NCI-H128 (cell line): Measurements from ENCODE around the gene CDC5L.
"Not testable (repeated sequence)": the region's sequence is repeated elsewhere in the genome, so short reads cannot be mapped to it uniquely, and the experiment has no call there.

Experiments used
- DNase-seq: peaks from one replicate; lab custom pipeline; 2025; ENCODE audit not compliant: unreplicated experiment; lab: John Stamatoyannopoulos, UW

The CDC5L gene

DNA sequence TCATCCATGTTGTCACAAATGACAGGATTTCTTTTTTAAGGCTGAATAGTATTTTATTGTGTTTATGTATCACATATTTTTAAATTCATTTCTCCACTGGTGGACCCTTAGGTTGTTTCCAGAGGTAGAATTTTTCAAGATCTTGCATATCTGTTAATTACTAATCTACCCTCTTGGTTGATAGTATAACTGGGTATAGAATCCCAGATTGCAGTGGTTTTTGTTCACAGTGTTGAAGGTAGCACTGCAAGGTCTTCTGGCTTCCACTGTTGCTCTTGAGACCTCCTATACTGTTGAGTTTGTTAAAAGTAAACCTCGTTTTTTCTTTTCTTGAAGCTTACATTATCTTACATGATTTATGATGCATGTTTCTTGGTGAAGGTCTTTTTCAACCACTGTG lies 22.9 kb downstream of the CDC5L start:
- DNase-seq: no peak

DNA sequence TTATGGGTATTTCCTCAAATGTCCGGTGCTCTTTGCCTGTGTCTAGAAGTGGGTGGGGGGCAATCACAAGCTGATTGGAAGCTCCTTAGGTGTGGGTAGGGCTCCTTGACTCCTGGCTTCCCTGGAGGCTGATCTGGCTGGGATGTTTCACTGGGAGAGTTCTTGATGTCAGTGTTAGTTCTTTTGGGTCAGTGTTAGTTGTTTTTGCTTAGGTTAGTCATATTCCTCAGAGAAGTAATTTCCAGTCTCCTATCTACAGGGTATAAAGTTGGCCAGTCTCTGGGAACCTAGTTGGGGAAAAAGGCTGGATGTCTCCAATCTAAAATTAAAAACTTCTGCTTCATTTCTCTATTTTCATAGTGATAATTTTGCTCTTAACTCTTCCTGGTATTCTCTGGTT lies 23.6 kb downstream of the CDC5L start:
- DNase-seq: no peak

DNA sequence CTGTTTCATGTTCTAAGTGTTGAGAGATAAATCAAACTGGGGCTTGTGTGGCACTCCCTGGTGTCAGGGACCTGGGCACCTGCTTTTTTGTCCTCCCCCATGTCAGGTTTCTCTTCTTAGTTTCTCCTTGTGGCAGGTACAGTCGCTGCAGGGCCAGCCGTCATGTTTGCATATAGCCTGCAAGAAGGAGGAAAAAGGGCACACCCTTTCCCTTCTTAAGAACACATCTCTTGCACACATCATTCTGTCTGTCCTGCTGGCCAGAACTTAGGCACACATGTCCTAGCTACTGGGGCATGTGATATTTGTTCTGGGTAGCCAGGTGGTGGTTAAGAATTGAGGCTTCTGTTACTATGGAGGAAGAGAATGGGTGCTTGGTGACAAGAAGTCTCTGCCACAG lies 27.9 kb downstream of the CDC5L start:
- no peak for DNase-seq

DNA sequence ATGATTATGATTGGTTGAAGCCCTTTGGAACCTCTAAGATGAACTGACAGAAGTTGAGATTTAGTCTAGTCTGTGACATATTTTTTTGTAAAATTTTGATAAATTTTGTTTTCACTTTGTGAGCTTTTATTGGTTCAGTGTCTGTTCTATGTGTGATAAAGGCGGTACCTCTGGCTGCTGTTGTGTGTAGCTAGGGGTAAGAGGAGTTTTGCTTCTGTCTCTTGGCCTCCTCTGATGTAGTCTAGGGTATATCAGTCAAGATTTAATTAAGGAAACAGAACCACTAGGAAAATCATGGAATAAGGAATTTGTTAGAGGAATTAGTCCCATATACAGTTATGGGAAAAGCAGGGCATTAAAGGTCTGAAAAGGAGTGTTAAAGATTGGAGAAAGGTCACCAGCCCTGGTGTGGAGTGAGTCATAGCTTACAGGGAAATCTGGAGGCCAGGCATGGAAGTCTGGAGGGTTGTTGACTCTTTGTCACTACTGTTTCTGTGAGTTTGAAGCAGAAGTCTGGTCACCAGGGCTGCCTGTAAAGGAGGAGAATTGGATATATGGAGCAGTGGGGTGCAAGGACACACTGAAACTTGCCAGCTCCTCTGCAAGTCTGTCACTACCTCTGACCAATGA lies 28.5 kb downstream of the CDC5L start:
- DNase-seq: no peak

DNA sequence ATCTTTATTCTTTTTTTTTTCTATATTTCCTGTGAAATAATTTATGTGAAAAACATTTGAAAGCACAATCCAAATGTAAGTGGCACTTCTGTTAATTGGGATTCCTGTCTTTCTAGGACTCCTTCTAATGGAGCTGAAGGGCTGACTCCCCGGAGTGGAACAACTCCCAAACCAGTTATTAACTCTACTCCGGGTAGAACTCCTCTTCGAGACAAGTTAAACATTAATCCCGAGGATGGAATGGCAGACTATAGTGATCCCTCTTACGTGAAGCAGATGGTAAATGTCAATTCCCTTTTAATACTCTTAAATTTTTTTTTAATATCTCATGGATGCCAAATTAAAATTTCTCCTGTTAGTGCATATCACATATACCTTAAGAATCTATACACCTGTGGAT lies 35.0 kb downstream of the CDC5L start:
- no peak for DNase-seq

DNA sequence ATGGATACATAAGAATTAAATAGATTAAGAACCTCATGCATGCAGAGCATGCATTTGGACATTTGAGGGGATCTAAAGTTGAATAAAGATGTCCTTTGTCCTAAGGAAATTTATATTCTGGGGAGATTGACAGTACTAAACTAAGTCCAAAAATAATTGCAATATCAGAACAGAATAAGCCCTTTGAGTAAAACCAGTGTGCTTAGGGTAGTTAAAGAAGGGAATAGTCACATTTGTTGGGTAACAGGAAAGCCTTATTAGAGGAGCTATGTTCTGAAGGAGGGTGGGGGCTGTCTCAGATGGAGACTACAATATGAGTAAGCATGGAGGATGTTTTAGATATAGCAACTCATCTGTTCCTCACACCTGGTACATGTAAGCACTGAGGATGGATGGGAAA lies 35.8 kb downstream of the CDC5L start:
- no peak for DNase-seq

DNA sequence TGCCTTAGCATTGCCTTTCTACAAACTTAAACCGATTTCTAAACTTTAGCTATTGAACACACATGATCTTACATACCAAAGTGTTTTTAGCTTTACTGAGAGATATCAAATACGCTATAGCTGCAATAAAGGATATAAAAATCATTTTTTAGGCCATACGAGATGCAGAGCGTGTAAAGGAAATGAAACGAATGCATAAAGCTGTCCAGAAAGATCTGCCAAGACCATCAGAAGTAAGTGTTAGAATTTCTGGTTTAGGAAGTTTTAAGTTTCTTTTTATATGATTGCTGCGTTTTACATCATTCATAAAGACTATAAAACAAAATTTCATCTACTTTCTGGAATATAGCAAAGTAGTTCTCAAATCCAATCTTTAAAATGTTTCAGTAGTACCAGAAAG lies 38.4 kb downstream of the CDC5L start:
- DNase-seq: no peak

DNA sequence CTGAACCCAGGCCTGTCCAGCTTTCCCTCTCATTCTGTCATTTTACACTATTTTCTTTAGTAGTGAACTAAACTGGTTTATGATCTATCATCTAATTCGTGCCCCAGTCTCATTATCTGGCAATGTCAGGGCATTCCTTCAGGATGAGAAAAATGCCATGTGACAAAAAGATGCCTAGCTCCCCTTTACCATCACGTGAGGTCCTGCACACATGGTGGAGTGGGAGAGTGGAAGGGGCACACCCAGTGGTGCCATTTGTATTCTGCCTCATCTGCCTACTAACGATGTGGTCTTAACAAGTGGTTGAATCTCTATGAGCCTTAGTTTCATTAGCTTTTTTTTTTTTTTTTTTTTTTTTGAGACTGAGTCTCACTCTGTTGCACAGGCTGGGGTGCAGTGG lies 41.2 kb downstream of the CDC5L start:
- no peak for DNase-seq

DNA sequence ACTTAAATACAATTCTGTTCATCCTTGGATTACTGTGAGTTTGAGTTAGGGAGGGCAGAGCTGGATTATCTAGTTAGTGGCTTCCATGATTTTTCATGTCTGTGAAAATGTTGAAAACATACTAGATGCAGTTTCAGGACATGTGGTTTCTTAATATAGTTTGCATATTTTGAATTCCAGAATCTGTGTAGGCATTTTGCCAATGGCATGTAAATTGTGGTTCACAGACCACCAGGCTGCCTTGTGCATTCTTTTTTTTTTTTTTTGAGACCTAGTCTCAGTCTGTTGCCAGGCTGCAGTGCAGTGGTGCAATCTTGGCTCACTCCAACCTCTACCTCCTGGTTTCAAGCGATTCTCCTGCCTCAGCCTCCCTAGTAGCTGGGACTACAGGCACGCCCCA lies 42.8 kb downstream of the CDC5L start:
- no peak for DNase-seq

DNA sequence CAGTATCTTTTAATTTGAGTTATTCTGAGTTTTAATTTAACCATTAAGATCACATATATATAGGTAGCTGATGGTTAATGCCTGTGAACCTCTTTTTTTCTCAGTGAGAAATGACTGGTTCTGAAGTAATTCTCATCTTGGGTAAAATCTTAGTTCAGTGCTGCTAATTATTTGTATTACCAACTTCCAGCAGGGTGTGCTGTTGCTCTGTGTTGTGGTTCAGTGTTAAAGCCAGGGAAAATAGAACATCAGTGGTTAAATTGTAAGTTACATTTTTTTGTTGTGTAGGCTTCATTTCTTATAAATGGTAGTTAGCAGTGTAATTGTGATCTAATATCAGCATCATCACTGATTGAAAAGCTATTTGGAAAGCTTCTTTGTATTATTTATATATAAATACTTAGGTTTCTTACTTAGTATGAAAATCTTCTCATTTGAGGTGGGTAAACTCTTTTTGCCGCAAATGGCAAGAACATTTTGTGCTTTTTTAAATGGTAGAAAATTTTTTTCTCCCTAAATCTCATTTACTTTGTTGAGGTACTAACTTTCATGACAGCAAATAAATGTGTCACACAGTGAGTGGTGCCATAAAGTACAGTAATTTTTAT lies 43.7 kb downstream of the CDC5L start:
- DNase-seq: no peak

DNA sequence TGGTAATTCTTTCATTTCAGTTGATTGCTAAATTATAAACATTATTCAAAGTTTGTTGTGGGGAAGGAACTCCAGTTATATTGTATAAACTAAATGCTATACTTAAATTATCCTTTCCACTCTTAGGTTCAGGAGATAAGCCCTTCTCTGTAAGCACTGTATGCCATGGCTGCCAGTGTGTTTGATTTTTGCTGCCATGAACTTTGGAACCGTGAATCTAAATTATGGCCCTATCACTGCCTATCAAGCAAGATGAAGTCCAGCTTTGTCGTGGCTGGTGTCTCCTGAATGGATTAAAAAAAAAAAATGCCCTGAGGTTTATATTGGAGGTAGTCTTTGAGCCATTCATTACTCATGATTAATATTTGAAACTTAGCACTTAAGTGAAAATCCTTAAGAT lies 44.7 kb downstream of the CDC5L start:
- DNase-seq: no peak

DNA sequence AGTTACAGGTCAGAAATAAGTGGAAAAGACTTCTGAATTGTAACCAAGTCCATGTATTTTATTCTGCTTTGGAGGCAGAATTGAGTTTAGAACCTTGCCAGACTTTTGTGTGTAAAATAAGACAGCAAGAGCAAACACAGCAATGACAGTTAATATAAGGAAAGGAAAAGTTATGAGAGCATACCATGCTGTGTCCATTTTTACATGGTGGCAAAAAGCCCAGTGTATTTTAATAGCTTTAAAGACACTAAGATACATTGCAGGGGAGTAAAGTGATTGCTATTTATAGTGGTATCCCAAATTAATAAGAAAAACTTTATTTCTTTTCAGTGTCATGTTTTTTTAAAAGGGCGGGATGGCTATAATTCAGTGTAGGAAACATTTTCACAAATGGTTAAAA lies 45.2 kb downstream of the CDC5L start:
- DNase-seq: no peak

DNA sequence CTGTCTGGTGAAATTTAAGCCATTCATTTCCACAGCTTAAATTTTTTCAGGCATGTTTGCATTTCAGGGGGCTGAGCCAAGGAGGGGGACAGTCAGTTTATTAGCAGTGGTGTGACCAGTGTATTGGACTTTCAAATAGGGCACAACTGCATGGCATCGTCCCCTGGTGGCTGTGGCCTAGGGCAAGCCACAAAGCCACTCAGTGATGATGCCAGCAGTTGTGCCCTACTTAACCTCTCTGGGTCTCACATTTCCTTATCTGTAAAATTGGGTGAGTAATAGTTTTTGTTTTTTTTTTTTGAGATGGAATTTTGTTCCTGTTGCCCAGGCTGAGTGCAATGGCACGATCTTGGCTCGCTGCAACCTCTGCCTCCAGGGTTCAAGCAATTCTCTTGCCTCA lies 48.0 kb downstream of the CDC5L start:
- no peak for DNase-seq

DNA sequence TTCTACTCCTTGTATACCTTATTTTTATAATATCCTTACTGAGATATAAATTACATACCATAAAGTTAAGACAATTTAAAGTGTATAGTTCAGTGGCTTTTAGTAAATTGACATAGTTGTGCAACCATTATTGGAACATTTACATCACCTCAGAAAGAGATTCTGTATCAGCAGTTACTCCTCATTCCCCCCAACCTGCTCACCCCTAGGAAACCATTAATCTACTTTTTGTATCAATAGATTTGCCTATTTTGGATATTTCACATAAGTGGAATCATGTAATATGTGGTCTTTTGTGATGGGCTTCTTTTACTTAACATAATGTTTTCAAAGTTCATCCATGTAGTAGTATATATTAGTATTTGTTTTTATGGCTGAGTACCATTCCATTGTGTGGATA lies 51.3 kb downstream of the CDC5L start:
- DNase-seq: no peak

DNA sequence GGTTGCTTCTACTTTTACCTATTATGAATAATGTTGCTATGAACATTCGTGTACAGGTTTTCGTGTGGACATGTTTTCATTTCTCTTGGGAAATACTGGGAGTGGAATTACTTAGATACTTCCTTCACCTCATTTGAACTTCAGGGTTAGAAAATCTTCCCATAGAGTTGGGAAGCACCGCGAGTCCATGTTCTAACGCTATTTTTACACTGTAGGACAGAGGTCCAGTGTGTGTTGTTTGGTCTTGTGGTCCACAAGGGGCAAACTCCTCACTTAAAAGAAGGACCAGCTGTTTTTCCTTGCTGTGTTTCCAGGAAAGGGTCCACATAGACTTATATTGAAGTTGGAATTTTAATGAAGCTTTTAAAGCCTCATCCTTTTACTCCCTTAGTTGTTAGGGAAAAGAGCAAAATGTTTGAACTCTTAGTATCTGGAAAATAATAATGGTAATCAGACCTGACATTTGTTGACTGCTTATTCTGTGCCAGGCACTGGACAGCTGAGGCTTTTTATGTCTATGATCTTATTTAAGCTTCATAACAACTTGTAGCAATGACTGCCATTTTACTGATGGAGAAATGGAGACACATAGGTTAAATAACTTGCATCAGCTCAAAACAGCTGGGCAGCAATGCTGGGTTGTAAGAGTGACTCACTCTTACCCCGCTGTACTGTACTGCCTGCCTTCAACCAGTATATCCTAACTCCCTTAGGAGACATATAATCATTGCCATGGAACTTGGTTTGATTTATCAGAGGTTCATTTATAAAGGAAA lies 52.0 kb downstream of the CDC5L start:
- no peak for DNase-seq

DNA sequence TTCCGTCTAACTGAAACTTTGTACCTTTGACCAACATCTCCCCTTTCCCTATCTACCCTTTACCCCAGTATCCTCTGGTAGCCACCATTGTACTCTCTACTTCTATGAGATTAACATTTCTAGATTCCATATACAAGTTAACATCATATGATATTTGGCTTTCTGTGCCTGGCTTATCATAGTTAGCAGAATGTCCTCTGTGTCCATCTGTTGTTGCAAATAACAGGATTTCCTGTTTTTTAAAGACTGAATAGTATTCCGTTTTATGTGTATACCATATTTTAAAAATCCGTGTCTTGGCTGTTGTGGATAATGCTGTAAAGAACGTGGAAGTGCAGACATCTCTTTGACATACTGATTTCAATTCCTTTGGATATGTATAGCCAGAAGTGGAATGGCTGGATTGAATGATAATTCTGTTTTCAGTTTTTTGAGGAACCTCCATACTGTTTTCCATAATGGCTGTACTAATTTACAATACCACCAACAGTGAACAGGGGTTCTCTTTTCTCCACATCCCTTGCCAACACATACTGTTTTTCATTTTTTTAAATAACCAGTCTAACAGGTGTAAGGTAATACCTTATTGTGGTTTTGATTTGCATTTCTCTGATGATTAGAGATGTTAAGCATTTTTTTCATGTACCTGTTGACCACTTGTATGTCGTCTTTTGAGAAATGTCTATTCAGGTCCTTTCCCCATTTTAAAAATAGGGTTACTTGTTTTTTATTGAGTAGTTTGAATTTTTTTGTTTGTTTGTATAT lies 53.8 kb downstream of the CDC5L start:
- no peak for DNase-seq

DNA sequence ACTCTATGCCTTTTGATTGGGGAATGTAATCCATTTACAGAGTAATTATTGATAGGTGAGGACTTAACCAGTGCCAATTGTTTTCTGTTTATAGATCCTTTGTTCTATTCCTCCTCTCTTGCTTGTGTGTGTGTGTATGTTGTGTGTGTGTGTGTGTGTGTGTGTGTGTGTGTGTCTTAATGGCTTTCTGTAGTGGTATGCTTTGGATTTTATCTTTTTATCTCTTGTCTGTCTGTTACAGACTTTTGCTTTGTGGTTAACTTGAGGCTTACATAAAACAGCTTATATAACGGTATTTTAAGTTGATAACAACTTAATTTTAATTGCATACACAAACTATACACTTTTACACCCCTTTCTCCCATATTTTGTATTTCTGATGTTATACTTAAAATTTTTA lies 54.7 kb downstream of the CDC5L start:
- DNase-seq: no peak

DNA sequence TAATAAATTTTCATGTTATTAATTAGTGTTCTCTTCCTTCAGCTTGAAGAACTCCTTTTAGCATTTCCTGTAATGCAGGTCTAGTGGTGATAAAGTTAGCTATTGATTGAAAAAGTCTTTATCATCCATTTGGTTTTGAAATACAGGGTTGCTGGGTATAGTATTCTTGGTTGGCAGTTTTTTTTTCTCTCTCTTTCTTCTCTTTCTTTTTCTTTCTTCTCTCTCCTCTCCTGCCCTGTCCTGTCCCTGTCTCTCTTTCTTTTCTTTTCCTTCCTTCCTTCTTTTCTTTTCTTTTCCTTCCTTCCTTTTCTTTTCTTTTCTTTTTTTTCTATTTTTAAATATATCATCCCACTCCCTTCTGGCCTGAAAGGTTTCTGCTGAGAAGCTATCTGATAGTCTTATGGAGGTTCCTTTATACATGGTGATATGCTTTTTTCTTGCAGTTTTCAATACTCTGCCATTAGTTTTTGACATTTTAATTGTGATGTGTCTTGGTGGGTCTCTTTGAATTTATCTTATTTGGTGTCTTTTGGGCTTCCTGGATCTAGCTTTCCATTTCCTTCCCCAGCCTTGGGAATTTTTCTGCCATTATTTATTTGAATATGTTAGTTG lies 55.4 kb downstream of the CDC5L start:
- DNase-seq: no peak

DNA sequence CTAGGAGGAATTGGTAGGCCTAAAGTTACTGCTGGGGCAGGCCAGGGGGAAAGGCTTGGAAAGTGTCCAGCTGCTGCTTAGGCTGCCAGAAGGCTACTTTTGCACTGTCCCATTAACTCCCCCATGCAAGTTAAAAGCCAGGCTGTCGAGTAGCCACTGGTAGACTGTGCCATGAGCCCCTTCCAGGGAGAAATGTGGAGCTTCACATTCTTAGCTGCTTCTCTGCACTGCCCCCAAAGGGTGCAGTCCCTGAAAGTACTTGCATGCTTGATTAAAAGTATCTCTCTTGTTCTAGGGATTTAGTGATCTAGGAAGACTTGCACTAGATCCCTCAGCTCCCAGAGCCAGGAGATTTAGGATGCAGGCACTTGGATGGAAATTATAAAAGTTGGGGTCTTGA lies 57.3 kb downstream of the CDC5L start:
- DNase-seq: no peak

DNA sequence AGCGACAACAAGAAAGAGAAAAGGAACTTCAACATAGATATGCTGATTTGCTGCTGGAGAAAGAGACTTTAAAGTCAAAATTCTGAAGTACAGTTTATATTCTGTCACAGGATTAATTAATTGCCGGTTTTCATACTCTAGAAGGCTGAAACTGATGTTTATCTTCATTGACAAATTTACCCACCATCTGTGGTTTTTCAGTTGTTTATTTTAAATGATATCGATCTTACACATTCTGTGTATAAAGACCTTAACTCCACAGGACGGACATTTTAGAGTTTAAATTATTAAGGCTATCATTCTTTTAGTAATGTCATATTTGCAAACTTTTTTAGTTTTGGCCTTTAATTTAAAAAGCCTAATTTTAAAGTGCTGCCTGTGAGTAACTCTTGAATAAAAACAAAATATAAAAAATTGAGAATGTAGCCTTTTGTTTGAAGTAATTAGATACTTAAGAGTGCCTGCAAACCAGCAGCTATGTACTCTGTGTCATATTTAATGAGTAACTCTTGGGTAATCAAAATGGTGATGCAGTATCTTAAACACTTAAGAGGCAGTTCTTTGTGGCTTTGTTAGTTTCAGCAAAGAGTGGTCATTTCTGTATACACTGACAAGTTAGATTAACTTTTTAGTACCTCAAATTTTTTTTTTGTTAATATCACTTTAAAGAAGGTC lies 59.3 kb downstream of the CDC5L start:
- DNase-seq: no peak

DNA sequence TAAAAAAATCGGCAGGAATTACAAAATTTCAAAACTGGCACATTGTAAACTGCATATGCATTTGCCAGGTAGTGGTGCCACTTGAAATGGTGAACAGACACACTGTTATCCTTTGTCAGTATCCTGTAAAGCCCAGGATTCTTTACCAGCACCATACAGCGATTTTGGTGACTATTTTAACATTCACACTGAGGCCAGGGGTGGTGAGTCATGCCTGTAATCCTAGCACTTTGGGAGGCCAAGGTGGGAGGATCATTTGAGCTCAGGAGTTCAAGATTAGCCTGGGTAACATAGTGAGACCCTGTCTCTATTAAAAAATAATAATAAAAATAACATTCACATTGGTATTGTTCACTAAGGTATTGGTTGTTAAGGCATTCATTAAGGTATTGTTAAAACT lies 61.7 kb downstream of the CDC5L start:
- DNase-seq: not testable (repeated sequence)
